OCI-LY3 (cell line): ENCODE data around the gene TRAPPC13.

Experiments
- H2AFZ ChIP-seq: fragments of 200-600, 300-600 bp; shearing (Covaris generic); 2 replicates; pipeline ENCODE4 v1.6.0; 2014; ENCODE audit warnings: antibody characterized with exemption, low read depth, low read length
- H3K27ac ChIP-seq: fragments of 200-600, 300-600 bp; sonication (generic); 2 replicates; pipeline ENCODE4 v1.5.1; 2014; ENCODE audit warnings: mild to moderate bottlenecking, low read length, moderate library complexity, mixed read lengths
- H3K27me3 ChIP-seq: fragments of 200-600, 300-600 bp; sonication (generic); 2 replicates; pipeline ENCODE4 v1.6.1; 2014; ENCODE audit warnings: low read depth, low read length, mixed read lengths
- H3K36me3 ChIP-seq: fragments of 200-600, 300-600 bp; sonication (generic); replicated peaks from 2 replicates; pipeline ENCODE3; 2014; ENCODE audit warnings: low read depth, low read length, mixed read lengths
- H3K4me1 ChIP-seq: fragments of 300-600, 200-600 bp; sonication (generic); 2 replicates; pipeline ENCODE4 v1.6.1; 2014; ENCODE audit warnings: low read length, mixed read lengths
- H3K4me2 ChIP-seq: fragments of 200-600, 300-600 bp; sonication (generic); 2 replicates; pipeline ENCODE4 v1.6.1; 2014; ENCODE audit warnings: low read length, mixed read lengths
- H3K4me3 ChIP-seq: fragments of 300-600, 200-600 bp; sonication (generic); 2 replicates; pipeline ENCODE4 v1.5.1; 2014; ENCODE audit warnings: antibody characterized with exemption, mild to moderate bottlenecking, low read length, moderate library complexity
- H3K79me2 ChIP-seq: fragments of 300-600, 200-600 bp; shearing (Covaris generic); 2 replicates; pipeline ENCODE4 v1.6.1; 2014; ENCODE audit warnings: mild to moderate bottlenecking, low read length, mixed read lengths
- H3K9ac ChIP-seq: fragments of 300-600, 200-600 bp; shearing (Covaris generic); 2 replicates; pipeline ENCODE4 v1.6.0; 2014; ENCODE audit warnings: mild to moderate bottlenecking, low read length, moderate library complexity
- H3K9me3 ChIP-seq: fragments of 200-600, 300-600 bp; shearing (Covaris generic); 2 replicates; pipeline ENCODE4 v1.6.1; 2014; ENCODE audit warnings: low read length, mixed read lengths; ENCODE audit not compliant: insufficient read depth
- H4K20me1 ChIP-seq: fragments of 200-600, 300-600 bp; sonication (generic); 2 replicates; pipeline ENCODE4 v1.6.1; 2016; ENCODE audit warnings: low read length, mixed read lengths; ENCODE audit not compliant: insufficient read depth
- EZH2phosphoT487 ChIP-seq: fragments of 200-600 bp; shearing (Covaris generic); IDR thresholded peaks from 2 replicates; pipeline ENCODE4 v1.6.1; 2018; ENCODE audit warnings: antibody characterized with exemption, mixed run types, low read depth
- TF ChIP-seq, protein P1 (sequence below): fragments of 200-600, 300-600 bp; sonication (generic); IDR thresholded peaks from 2 replicates; pipeline ENCODE4 v1.5.1; 2014; ENCODE audit warnings: antibody characterized with exemption, low read length, low read depth

The TRAPPC13 gene

GRCh38 chr5:65640240-65640639, 15.4 kb downstream of the TRAPPC13 start:
- Histone ChIP-seq H3K27ac (no peak overlapping the region), H4K20me1 (no peaks in the 10 kb centered on the region), H3K4me1 (no peaks in the 10 kb centered on the region), H3K79me2 (no peaks in the 10 kb centered on the region), H3K36me3 (no peaks in the 10 kb centered on the region), H3K9me3 (no peaks in the 10 kb centered on the region), H2AFZ (no peak overlapping the region), H3K9ac (no peak overlapping the region), H3K4me2 (no peak overlapping the region), H3K27me3 (no peaks in the 10 kb centered on the region), H3K4me3 (no peak overlapping the region)
- TF ChIP-seq EZH2phosphoT487 = no peak
- TF ChIP-seq, protein P1, sequence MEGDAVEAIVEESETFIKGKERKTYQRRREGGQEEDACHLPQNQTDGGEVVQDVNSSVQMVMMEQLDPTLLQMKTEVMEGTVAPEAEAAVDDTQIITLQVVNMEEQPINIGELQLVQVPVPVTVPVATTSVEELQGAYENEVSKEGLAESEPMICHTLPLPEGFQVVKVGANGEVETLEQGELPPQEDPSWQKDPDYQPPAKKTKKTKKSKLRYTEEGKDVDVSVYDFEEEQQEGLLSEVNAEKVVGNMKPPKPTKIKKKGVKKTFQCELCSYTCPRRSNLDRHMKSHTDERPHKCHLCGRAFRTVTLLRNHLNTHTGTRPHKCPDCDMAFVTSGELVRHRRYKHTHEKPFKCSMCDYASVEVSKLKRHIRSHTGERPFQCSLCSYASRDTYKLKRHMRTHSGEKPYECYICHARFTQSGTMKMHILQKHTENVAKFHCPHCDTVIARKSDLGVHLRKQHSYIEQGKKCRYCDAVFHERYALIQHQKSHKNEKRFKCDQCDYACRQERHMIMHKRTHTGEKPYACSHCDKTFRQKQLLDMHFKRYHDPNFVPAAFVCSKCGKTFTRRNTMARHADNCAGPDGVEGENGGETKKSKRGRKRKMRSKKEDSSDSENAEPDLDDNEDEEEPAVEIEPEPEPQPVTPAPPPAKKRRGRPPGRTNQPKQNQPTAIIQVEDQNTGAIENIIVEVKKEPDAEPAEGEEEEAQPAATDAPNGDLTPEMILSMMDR = no peak

DNA sequence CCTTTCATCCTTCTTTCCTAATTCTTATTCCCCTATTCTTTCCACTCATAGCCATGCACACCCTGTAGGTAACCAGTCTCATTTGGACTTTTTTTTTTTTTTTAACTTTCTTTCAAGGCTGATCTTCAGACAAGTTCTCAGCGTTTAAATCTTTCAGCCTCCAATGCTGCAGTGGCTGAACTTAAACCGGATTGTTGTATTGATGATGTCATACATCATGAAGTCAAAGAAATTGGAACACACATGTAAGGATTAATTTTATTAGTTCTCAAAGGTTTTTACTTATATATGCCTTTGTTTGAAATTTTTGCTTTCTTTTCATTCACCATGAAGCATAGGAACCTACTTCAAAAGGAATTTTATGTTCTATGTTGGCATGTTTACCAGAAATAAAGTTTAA, 22.1 kb downstream of the TRAPPC13 start:
- TF ChIP-seq EZH2phosphoT487 = no peak
- TF ChIP-seq, protein P1 = no peak
- H3K4me1 ChIP-seq = no peaks in the 10 kb centered on the region
- H3K36me3 ChIP-seq = no peaks in the 10 kb centered on the region
- no peak overlapping the region for H2AFZ ChIP-seq
- H4K20me1 ChIP-seq = no peaks in the 10 kb centered on the region
- no peaks in the 10 kb centered on the region for H3K9me3 ChIP-seq
- no peak overlapping the region for H3K27ac ChIP-seq
- H3K79me2 ChIP-seq = no peaks in the 10 kb centered on the region
- no peak overlapping the region for H3K4me3 ChIP-seq
- no peak overlapping the region for H3K9ac ChIP-seq
- H3K4me2 ChIP-seq = no peak overlapping the region
- H3K27me3 ChIP-seq = no peaks in the 10 kb centered on the region

- TF ChIP-seq, protein P1 = no peak
- no peak for TF ChIP-seq EZH2phosphoT487
These were observed 23.1 kb downstream of the TRAPPC13 start for GRCh38 chr5:65647941-65648340.

GRCh38 chr5:65651144-65651543, 26.3 kb downstream of the TRAPPC13 start:
- Histone ChIP-seq H3K4me1 (no peaks in the 10 kb centered on the region), H3K9ac (no peak overlapping the region), H3K9me3 (no peaks in the 10 kb centered on the region), H3K4me2 (no peak overlapping the region), H3K27me3 (no peaks in the 10 kb centered on the region), H3K79me2 (no peaks in the 10 kb centered on the region), H3K27ac (no peak overlapping the region), H3K36me3 (no peaks in the 10 kb centered on the region), H3K4me3 (no peak overlapping the region), H4K20me1 (no peaks in the 10 kb centered on the region), H2AFZ (no peak overlapping the region)
- TF ChIP-seq, protein P1 = no peak
- TF ChIP-seq EZH2phosphoT487 = no peak

More at GRCh38 chr5:65647941-65648340, 23.1 kb downstream of the TRAPPC13 start:
- Histone ChIP-seq H3K79me2 (no peaks in the 10 kb centered on the region), H3K9me3 (no peaks in the 10 kb centered on the region), H4K20me1 (no peaks in the 10 kb centered on the region), H3K4me3 (no peak overlapping the region), H3K27me3 (no peaks in the 10 kb centered on the region), H3K27ac (no peak overlapping the region), H3K36me3 (no peaks in the 10 kb centered on the region), H3K9ac (no peak overlapping the region), H3K4me1 (no peaks in the 10 kb centered on the region), H2AFZ (no peak overlapping the region), H3K4me2 (no peak overlapping the region)
